Activated CD8-positive, alpha-beta memory T cell treated with anti-CD3 and anti-CD28 coated beads, Interleukin-2, amount 50 U/mL, for 48 hours (primary cell): ENCODE data around the gene CGNL1.

Experiments used
- DNase-seq: peaks from one replicate; pipeline ENCODE4 v3.0.0-alpha.2; 2020

The CGNL1 gene

GRCh38 chr15:57388464-57388863, 12.2 kb downstream of the CGNL1 start:
- peak; percentile 7 for DNase-seq

GRCh38 chr15:57389991-57390390, 13.7 kb downstream of the CGNL1 start:
- DNase-seq, result no peak

- no peak for DNase-seq
Measured at GRCh38 chr15:57390583-57390982, 14.3 kb downstream of the CGNL1 start.

GRCh38 chr15:57391537-57391936, 15.2 kb downstream of the CGNL1 start:
- DNase-seq, result no peak

- no peak for DNase-seq
Measured at GRCh38 chr15:57393061-57393460, 16.8 kb downstream of the CGNL1 start.

GRCh38 chr15:57395292-57395691, 19.0 kb downstream of the CGNL1 start:
- no peak for DNase-seq

- DNase-seq, result no peak
Measured at GRCh38 chr15:57398336-57398735, 22.0 kb downstream of the CGNL1 start.

- no peak for DNase-seq
Measured at GRCh38 chr15:57401546-57401945, 25.2 kb downstream of the CGNL1 start.

- DNase-seq, result no peak
Measured at GRCh38 chr15:57403017-57403416, 26.7 kb downstream of the CGNL1 start.

- no peak for DNase-seq
Measured at GRCh38 chr15:57403566-57404325, 27.4 kb downstream of the CGNL1 start.

- DNase-seq, result no peak
Measured at GRCh38 chr15:57405133-57405532, 28.8 kb downstream of the CGNL1 start.

GRCh38 chr15:57406062-57406772, 29.9 kb downstream of the CGNL1 start:
- DNase-seq, result no peak

- no peak for DNase-seq
Measured at GRCh38 chr15:57410373-57410772, 34.1 kb downstream of the CGNL1 start.

- no peak for DNase-seq
Measured at GRCh38 chr15:57411945-57412768, 35.9 kb downstream of the CGNL1 start.

- DNase-seq, result no peak
Measured at GRCh38 chr15:57415602-57416001, 39.3 kb downstream of the CGNL1 start.

GRCh38 chr15:57418635-57419034, 42.3 kb downstream of the CGNL1 start:
- no peak for DNase-seq

GRCh38 chr15:57419335-57419734, 43.0 kb downstream of the CGNL1 start:
- no peak for DNase-seq

- no peak for DNase-seq
Measured at GRCh38 chr15:57421110-57421509, 44.8 kb downstream of the CGNL1 start.

- DNase-seq, result no peak
Measured at GRCh38 chr15:57421551-57421950, 45.2 kb downstream of the CGNL1 start.

- DNase-seq, result no peak
Measured at GRCh38 chr15:57422113-57422754, 45.9 kb downstream of the CGNL1 start.

- DNase-seq, result no peak
Measured at GRCh38 chr15:57423599-57424140, 47.4 kb downstream of the CGNL1 start.

- DNase-seq, result no peak
Measured at GRCh38 chr15:57424628-57425405, 48.5 kb downstream of the CGNL1 start.
